ENCODE results near the gene FAAH2. TPM values are rescaled to one million over a fixed set of nuclear protein-coding genes. Genes with fewer than 3 reads are reported as not detected.
"Not testable (repeated sequence)": the region's sequence is repeated elsewhere in the genome, so short reads cannot be mapped to it uniquely, and the experiment has no call there.

FAAH2 gene
- total and polyA plus RNA-seq, 8 donors: 2.6 to 17.3 (median 7.2) TPM; not detected in 1

GRCh38 chrX:57282568-57282967, 3.9 kb upstream of the FAAH2 start:
- no peak for DNase-seq
- Histone ChIP-seq H3K4me3 (no peak overlapping the region), H3K9me3 (peaks cover 0 to 17% (median 8%) of the 10 kb centered on the region in 4 donors), H3K27me3 (peaks cover 0 to 3% (median 0%) of the 10 kb centered on the region in 3 donors), H3K36me3 (no peaks in the 10 kb centered on the region), H3K4me1 (no peaks in the 10 kb centered on the region), H3K27ac (no peak overlapping the region)
- intact Hi-C loops (cut with DNase I; ENCODE audit: low total_unique reads): no loop called here
- WGBS, 5 donors: 40 to 75% (median 58%) methylated on average over 4 of the region's 4 CpGs
- TF ChIP-seq POLR2A (IDR thresholded peaks at IDR 0.05): no peak
- TF ChIP-seq EP300 (IDR thresholded peaks at IDR 0.05): no peak
- TF ChIP-seq, protein P1, sequence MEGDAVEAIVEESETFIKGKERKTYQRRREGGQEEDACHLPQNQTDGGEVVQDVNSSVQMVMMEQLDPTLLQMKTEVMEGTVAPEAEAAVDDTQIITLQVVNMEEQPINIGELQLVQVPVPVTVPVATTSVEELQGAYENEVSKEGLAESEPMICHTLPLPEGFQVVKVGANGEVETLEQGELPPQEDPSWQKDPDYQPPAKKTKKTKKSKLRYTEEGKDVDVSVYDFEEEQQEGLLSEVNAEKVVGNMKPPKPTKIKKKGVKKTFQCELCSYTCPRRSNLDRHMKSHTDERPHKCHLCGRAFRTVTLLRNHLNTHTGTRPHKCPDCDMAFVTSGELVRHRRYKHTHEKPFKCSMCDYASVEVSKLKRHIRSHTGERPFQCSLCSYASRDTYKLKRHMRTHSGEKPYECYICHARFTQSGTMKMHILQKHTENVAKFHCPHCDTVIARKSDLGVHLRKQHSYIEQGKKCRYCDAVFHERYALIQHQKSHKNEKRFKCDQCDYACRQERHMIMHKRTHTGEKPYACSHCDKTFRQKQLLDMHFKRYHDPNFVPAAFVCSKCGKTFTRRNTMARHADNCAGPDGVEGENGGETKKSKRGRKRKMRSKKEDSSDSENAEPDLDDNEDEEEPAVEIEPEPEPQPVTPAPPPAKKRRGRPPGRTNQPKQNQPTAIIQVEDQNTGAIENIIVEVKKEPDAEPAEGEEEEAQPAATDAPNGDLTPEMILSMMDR (IDR thresholded peaks at IDR 0.05): no peak
- TF ChIP-seq POLR2AphosphoS5 (IDR thresholded peaks at IDR 0.05): no peak

GRCh38 chrX:57285001-57285400, 1.5 kb upstream of the FAAH2 start:
- Histone ChIP-seq H3K27ac (no peak overlapping the region), H3K36me3 (no peaks in the 10 kb centered on the region), H3K4me3 (no peak overlapping the region), H3K9me3 (no peaks in the 10 kb centered on the region), H3K4me1 (no peaks in the 10 kb centered on the region), H3K27me3 (peaks cover 0 to 3% (median 0%) of the 10 kb centered on the region in 3 donors)
- TF ChIP-seq EP300 (IDR thresholded peaks at IDR 0.05): no peak
- TF ChIP-seq, protein P1 (IDR thresholded peaks at IDR 0.05): no peak
- TF ChIP-seq POLR2AphosphoS5 (IDR thresholded peaks at IDR 0.05): no peak
- TF ChIP-seq POLR2A (IDR thresholded peaks at IDR 0.05): no peak
- DNase-seq: no peak
- intact Hi-C loops (cut with DNase I; ENCODE audit: low total_unique reads): no loop called here
- 48 to 69% (median 57%) methylated on average over 3 of the region's 3 CpGs for WGBS, 5 donors

- intact Hi-C loops (cut with DNase I; ENCODE audit: low total_unique reads): no loop called here
- H3K9me3 ChIP-seq: no peaks in the 10 kb centered on the region
Observed at GRCh38 chrX:57289089-57289488, 2.6 kb downstream of the FAAH2 start.

GRCh38 chrX:57294961-57295360, 8.5 kb downstream of the FAAH2 start:
- Histone ChIP-seq H3K4me3 (no peak overlapping the region), H3K4me1 (no peaks in the 10 kb centered on the region), H3K27me3 (no peaks in the 10 kb centered on the region), H3K27ac (no peak overlapping the region), H3K36me3 (peaks cover 0 to 9% (median 3%) of the 10 kb centered on the region in 4 donors), H3K9me3 (peaks cover 0 to 7% (median 0%) of the 10 kb centered on the region in 4 donors)
- DNase-seq: no peak
- intact Hi-C loops (cut with DNase I; ENCODE audit: low total_unique reads): no loop called here
- no peak for TF ChIP-seq POLR2A (IDR thresholded peaks at IDR 0.05)
- TF ChIP-seq POLR2AphosphoS5 (IDR thresholded peaks at IDR 0.05): no peak
- TF ChIP-seq, protein P1 (IDR thresholded peaks at IDR 0.05): no peak
- TF ChIP-seq EP300 (IDR thresholded peaks at IDR 0.05): no peak

More at GRCh38 chrX:57289089-57289488, 2.6 kb downstream of the FAAH2 start:
- H3K27me3 ChIP-seq: peaks cover 0 to under 1% (median 0%) of the 10 kb centered on the region in 3 donors
- WGBS, 5 donors: 42 to 93% (median 72%) methylated on average over 1 of the region's 1 CpG
- no peak overlapping the region for H3K27ac ChIP-seq
- no peaks in the 10 kb centered on the region for H3K4me1 ChIP-seq
- no peak overlapping the region for H3K4me3 ChIP-seq
- no peaks in the 10 kb centered on the region for H3K36me3 ChIP-seq
- TF ChIP-seq EP300 (IDR thresholded peaks at IDR 0.05) (no peak), POLR2AphosphoS5 (IDR thresholded peaks at IDR 0.05) (no peak), POLR2A (IDR thresholded peaks at IDR 0.05) (no peak)
- TF ChIP-seq, protein P1 (IDR thresholded peaks at IDR 0.05): no peak
- no peak for DNase-seq

GRCh38 chrX:57295679-57296078, 9.2 kb downstream of the FAAH2 start:
- DNase-seq; H3K27ac ChIP-seq; H3K4me3 ChIP-seq; intact Hi-C loops (cut with DNase I; ENCODE audit: low total_unique reads); H3K36me3 ChIP-seq; H3K4me1 ChIP-seq; H3K27me3 ChIP-seq: not testable (repeated sequence)
- peaks cover 0 to 14% (median 0%) of the 10 kb centered on the region in 4 donors for H3K9me3 ChIP-seq
- 83 to 100% (median 93%) methylated on average over 4 to 6 of the region's 6 CpGs for WGBS, 5 donors
